Neural cell (in vitro differentiated cells): ENCODE results near the gene ADGRF1. TPM values are rescaled to one million over a fixed set of nuclear protein-coding genes. Genes with fewer than 3 reads are reported as not detected.
"Not testable (repeated sequence)": the region's sequence is repeated elsewhere in the genome, so short reads cannot be mapped to it uniquely, and the experiment has no call there.

ENCODE experiments used
- H2AFZ ChIP-seq: fragments of 200-600, 300-800 bp; sonication (generic), shearing (Covaris generic); 2 replicates; pipeline ENCODE4 v1.6.0; 2014; ENCODE audit warnings: low read depth, mild to moderate bottlenecking, antibody characterized with exemption, low read length, moderate library complexity
- H3F3A ChIP-seq: fragments of 200-600 bp; shearing (Covaris generic); 2 replicates; pipeline ENCODE4 v1.6.1; 2016; ENCODE audit warnings: mild to moderate bottlenecking, moderate library complexity, mixed read lengths, antibody characterized with exemption, low read length; ENCODE audit not compliant: insufficient read depth, poor library complexity, severe bottlenecking
- H3K27ac ChIP-seq: fragments of 200-600, 300-800 bp; sonication (generic), shearing (Covaris generic); 2 replicates; pipeline ENCODE4 v1.5.1; 2014; ENCODE audit warnings: mild to moderate bottlenecking, low read length, moderate library complexity
- H3K27me3 ChIP-seq: fragments of 300-800, 200-600 bp; sonication (generic), shearing (Covaris generic); 2 replicates; pipeline ENCODE4 v1.6.0; 2014; ENCODE audit warnings: mild to moderate bottlenecking, low read depth, low read length, moderate library complexity; ENCODE audit not compliant: insufficient read depth
- H3K36me3 ChIP-seq: fragments of 300-800, 200-600 bp; sonication (generic), shearing (Covaris generic); 2 replicates; pipeline ENCODE4 v1.5.1; 2014; ENCODE audit warnings: mild to moderate bottlenecking, antibody characterized with exemption, low read length, moderate library complexity; ENCODE audit not compliant: insufficient read depth
- H3K4me2 ChIP-seq: fragments of 300-800, 200-600 bp; sonication (generic), shearing (Covaris generic); 2 replicates; pipeline ENCODE4 v1.6.0; 2014; ENCODE audit warnings: mild to moderate bottlenecking, low read length
- H3K4me3 ChIP-seq: fragments of 300-800, 200-600 bp; sonication (generic), shearing (Covaris generic); 2 replicates; pipeline ENCODE4 v1.5.1; 2014; ENCODE audit warnings: mild to moderate bottlenecking, low read length, moderate library complexity
- H3K79me2 ChIP-seq: fragments of 200-600 bp; shearing (Covaris generic); replicated peaks from 2 replicates; pipeline ENCODE4 v1.6.0; 2014; ENCODE audit warnings: mild to moderate bottlenecking, low read length, moderate library complexity; ENCODE audit not compliant: insufficient read depth
- H3K9ac ChIP-seq: fragments of 300-800, 200-600 bp; sonication (generic), shearing (Covaris generic); 2 replicates; pipeline ENCODE4 v1.6.1; 2016; ENCODE audit warnings: mild to moderate bottlenecking, low read length, mixed read lengths
- H3K9me2 ChIP-seq: fragments of 200-600 bp; shearing (Covaris generic); 2 replicates; pipeline ENCODE4 v1.6.1; 2016; ENCODE audit warnings: mild to moderate bottlenecking, low read length, mixed read lengths; ENCODE audit not compliant: insufficient read depth
- H3K9me3 ChIP-seq: fragments of 200-600, 300-800 bp; sonication (generic), shearing (Covaris generic); 2 replicates; pipeline ENCODE4 v1.6.1; 2016; ENCODE audit warnings: mild to moderate bottlenecking, mixed run types, low read length, moderate library complexity, mixed read lengths
- H4K20me1 ChIP-seq: fragments of 200-600 bp; shearing (Covaris generic); 2 replicates; pipeline ENCODE4 v1.6.1; 2016; ENCODE audit warnings: mild to moderate bottlenecking, mixed run types; ENCODE audit not compliant: insufficient read depth
- EP300 ChIP-seq: fragments of 450-650 bp; conservative IDR thresholded peaks from 2 replicates; pipeline ENCODE4 v1.6.1; 2014; ENCODE audit warnings: antibody characterized with exemption, mild to moderate bottlenecking, moderate library complexity; ENCODE audit not compliant: poor library complexity, severe bottlenecking
- EZH2 ChIP-seq: fragments of 200-600, 300-800 bp; shearing (Covaris generic), sonication (generic); IDR thresholded peaks from 2 replicates; pipeline ENCODE4 v1.6.1; 2014; ENCODE audit warnings: antibody characterized with exemption, low read length, borderline replicate concordance, mild to moderate bottlenecking; ENCODE audit not compliant: insufficient read depth, poor library complexity, severe bottlenecking
- MXI1 ChIP-seq: fragments of 450-650 bp; conservative IDR thresholded peaks from 2 replicates; pipeline ENCODE4 v1.6.1; 2014; ENCODE audit warnings: antibody characterized with exemption, mild to moderate bottlenecking; ENCODE audit not compliant: poor library complexity, severe bottlenecking
- POLR2AphosphoS5 ChIP-seq: IDR thresholded peaks from 2 replicates; pipeline ENCODE4 v1.6.1; 2012
- RAD21 ChIP-seq: fragments of 450-650 bp; conservative IDR thresholded peaks from 2 replicates; pipeline ENCODE4 v1.6.1; 2014; ENCODE audit warnings: antibody characterized with exemption, mild to moderate bottlenecking, moderate library complexity
- REST ChIP-seq: IDR thresholded peaks from 2 replicates; pipeline ENCODE4 v1.6.1; 2012; ENCODE audit warnings: borderline replicate concordance
- SMC3 ChIP-seq: fragments of 450-650 bp; conservative IDR thresholded peaks from 2 replicates; pipeline ENCODE4 v1.6.1; 2014; ENCODE audit warnings: antibody characterized with exemption, mild to moderate bottlenecking, moderate library complexity; ENCODE audit not compliant: poor library complexity
- TAF1 ChIP-seq: IDR thresholded peaks from 2 replicates; pipeline ENCODE4 v1.6.1; 2012; ENCODE audit warnings: low read depth
- polyA plus RNA-seq: library from polyadenylated mRNA; depleted of rRNA; stranded (reverse); fragments of >200 nt; gene quantifications from 2 replicates; pipeline ENCODE4 v1.2.3, GENCODE V29; 2014
- TF ChIP-seq, protein P1 (sequence below): fragments of 450-650 bp; IDR thresholded peaks from 2 replicates; pipeline ENCODE4 v1.5.1; 2014; ENCODE audit warnings: antibody characterized with exemption, mild to moderate bottlenecking, moderate library complexity; ENCODE audit not compliant: poor library complexity, severe bottlenecking

ADGRF1 gene
- polyA plus RNA-seq, 1 donor from 2014 or later = not detected

GRCh38 chr6:46996860-46997641 lies 45.1 kb downstream of the ADGRF1 start:
- Histone ChIP-seq H4K20me1 (no peaks in the 10 kb centered on the region), H3K9me2 (no peaks in the 10 kb centered on the region), H3F3A (no peaks in the 10 kb centered on the region), H3K27me3 (no peaks in the 10 kb centered on the region), H3K9me3 (no peaks in the 10 kb centered on the region), H2AFZ (no peak overlapping the region), H3K4me2 (no peak overlapping the region), H3K36me3 (no peaks in the 10 kb centered on the region), H3K27ac (no peak overlapping the region), H3K9ac (no peak overlapping the region), H3K4me3 (no peak overlapping the region), H3K79me2 (no peaks in the 10 kb centered on the region)
- TF ChIP-seq EZH2 = no peak
- no peak for TF ChIP-seq MXI1
- no peak for TF ChIP-seq POLR2AphosphoS5

GRCh38 chr6:46994933-46995332 lies 47.2 kb downstream of the ADGRF1 start:
- no peaks in the 10 kb centered on the region for H3K9me2 ChIP-seq
- no peak for TF ChIP-seq RAD21
- no peak for TF ChIP-seq EZH2
- TF ChIP-seq TAF1 = no peak
- TF ChIP-seq, protein P1, sequence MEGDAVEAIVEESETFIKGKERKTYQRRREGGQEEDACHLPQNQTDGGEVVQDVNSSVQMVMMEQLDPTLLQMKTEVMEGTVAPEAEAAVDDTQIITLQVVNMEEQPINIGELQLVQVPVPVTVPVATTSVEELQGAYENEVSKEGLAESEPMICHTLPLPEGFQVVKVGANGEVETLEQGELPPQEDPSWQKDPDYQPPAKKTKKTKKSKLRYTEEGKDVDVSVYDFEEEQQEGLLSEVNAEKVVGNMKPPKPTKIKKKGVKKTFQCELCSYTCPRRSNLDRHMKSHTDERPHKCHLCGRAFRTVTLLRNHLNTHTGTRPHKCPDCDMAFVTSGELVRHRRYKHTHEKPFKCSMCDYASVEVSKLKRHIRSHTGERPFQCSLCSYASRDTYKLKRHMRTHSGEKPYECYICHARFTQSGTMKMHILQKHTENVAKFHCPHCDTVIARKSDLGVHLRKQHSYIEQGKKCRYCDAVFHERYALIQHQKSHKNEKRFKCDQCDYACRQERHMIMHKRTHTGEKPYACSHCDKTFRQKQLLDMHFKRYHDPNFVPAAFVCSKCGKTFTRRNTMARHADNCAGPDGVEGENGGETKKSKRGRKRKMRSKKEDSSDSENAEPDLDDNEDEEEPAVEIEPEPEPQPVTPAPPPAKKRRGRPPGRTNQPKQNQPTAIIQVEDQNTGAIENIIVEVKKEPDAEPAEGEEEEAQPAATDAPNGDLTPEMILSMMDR = no peak

GRCh38 chr6:46993846-46994245 lies 48.3 kb downstream of the ADGRF1 start:
- Histone ChIP-seq H3K27ac (no peak overlapping the region), H3K36me3 (no peaks in the 10 kb centered on the region), H3K9ac (no peak overlapping the region), H3K79me2 (no peaks in the 10 kb centered on the region), H3K27me3 (no peaks in the 10 kb centered on the region), H3K4me3 (no peak overlapping the region), H4K20me1 (no peaks in the 10 kb centered on the region), H3F3A (no peaks in the 10 kb centered on the region), H3K9me3 (no peaks in the 10 kb centered on the region), H3K4me2 (no peak overlapping the region), H3K9me2 (no peaks in the 10 kb centered on the region), H2AFZ (no peak overlapping the region)
- no peak for TF ChIP-seq RAD21
- no peak for TF ChIP-seq MXI1
- no peak for TF ChIP-seq SMC3
- no peak for TF ChIP-seq EZH2
- no peak for TF ChIP-seq POLR2AphosphoS5
- TF ChIP-seq TAF1 = no peak
- no peak for TF ChIP-seq REST
- TF ChIP-seq, protein P1 = no peak
- no peak for TF ChIP-seq EP300

More at GRCh38 chr6:46994933-46995332, 47.2 kb downstream of the ADGRF1 start:
- H3K9ac ChIP-seq = no peak overlapping the region
- no peak overlapping the region for H2AFZ ChIP-seq
- H3K27ac ChIP-seq = no peak overlapping the region
- H3K79me2 ChIP-seq = no peaks in the 10 kb centered on the region
- no peaks in the 10 kb centered on the region for H4K20me1 ChIP-seq
- H3K9me3 ChIP-seq = no peaks in the 10 kb centered on the region
- no peak overlapping the region for H3K4me2 ChIP-seq
- H3F3A ChIP-seq = no peaks in the 10 kb centered on the region
- H3K4me3 ChIP-seq = no peak overlapping the region
- H3K27me3 ChIP-seq = no peaks in the 10 kb centered on the region
- no peaks in the 10 kb centered on the region for H3K36me3 ChIP-seq

DNA sequence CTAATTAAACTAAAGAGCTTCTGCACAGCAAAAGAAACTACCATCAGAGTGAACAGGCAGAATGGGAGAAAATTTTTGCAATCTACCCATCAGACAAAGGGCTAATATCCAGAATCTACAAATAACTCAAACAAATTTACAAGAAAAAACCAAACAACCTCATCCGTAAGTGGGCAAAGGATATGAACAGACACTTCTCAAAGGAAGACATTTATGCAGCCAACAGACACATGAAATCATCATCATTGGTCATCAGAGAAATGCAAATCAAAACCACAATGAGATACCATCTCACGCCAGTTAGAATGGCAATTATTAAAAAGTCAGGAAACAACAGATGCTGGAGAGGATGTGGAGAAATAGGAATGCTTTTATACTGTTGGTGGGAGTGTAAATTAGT lies 49.7 kb downstream of the ADGRF1 start:
- H4K20me1 ChIP-seq, H3K27ac ChIP-seq, H2AFZ ChIP-seq, H3K9me3 ChIP-seq, H3K4me3 ChIP-seq, H3F3A ChIP-seq, H3K9ac ChIP-seq, H3K27me3 ChIP-seq, H3K79me2 ChIP-seq, H3K36me3 ChIP-seq, H3K9me2 ChIP-seq, H3K4me2 ChIP-seq: not testable (repeated sequence)
